ENCODE results near the gene LCN15.
"Not testable (repeated sequence)": the region's sequence is repeated elsewhere in the genome, so short reads cannot be mapped to it uniquely, and the experiment has no call there.

LCN15 gene

GRCh38 chr9:136794281-136794999, 30.1 kb upstream of the LCN15 start:
- no peak for DNase-seq (ENCODE audit: low read depth, low spot score)

GRCh38 chr9:136793086-136793946, 29.0 kb upstream of the LCN15 start:
- no peak for DNase-seq (ENCODE audit: low read depth, low spot score)

DNA sequence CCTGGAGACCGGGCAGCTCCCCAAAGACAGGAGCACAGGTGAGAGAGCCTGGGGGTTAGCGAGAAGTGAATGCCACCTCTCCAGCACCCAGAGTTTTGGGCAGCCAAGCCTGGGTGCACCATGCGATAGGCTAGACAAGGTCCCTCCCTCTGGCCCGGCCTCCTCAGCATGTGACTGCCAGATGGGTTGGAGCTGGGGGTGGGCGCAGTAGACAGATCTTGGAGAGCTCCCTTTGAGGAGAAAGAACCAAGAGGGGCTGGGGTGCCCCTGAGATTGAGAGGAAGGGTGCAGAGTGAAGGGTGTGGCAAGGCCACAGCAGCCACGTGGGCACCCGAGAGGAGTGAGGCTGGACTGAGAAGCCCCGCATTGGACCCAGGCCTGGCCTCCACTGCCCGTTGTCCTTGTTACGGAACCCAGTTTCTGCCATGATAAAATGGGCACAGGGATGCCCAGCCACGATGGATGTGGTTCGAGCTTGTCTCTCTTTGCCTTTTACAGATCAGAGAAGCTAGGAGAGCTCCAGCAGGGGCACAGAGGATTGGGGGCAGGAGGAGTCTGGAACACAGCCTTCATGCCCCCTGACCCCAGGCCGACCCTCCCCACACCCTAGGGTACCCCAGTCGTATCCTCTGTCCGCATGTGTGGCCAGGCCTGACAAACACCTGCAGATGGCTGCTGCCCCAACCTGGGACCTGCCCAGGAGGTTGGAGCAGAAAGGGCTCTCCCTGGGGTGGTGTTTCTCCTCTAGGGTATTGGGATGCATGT, 28.2 kb upstream of the LCN15 start:
- no peak for DNase-seq (ENCODE audit: low read depth, low spot score)

- DNase-seq (ENCODE audit: low read depth, low spot score) = peak; percentile 72
Measured at GRCh38 chr9:136791516-136792276, 27.4 kb upstream of the LCN15 start.

GRCh38 chr9:136790640-136791515, 26.6 kb upstream of the LCN15 start, which contains the start of gene TMEM141:
TSS of gene TMEM141 (plus strand) at chr9:136791344. CDS start at chr9:136791371, 27 bp downstream.
- peak; percentile 82 for DNase-seq (ENCODE audit: low read depth, low spot score)

DNA sequence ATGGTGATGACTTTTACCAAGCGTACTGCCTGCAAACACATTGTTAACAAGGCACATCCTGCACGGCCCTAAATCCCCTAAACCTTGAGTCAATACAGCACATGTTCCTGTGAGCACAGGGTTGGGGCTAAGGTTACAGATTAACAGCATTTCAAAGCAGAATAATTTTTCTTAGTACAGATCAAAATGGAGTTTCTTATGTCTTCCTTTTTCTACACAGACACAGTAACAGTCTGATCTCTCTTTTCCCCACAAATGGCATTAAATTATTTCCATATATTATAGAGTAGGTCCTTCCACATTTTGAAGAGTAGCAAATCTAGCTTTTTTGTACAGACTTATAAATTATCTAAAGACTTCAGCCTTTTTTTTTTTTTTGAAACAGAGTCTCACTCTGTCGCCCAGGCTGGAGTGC, 25.2 kb upstream of the LCN15 start:
- DNase-seq (ENCODE audit: low read depth, low spot score) = no peak

DNA sequence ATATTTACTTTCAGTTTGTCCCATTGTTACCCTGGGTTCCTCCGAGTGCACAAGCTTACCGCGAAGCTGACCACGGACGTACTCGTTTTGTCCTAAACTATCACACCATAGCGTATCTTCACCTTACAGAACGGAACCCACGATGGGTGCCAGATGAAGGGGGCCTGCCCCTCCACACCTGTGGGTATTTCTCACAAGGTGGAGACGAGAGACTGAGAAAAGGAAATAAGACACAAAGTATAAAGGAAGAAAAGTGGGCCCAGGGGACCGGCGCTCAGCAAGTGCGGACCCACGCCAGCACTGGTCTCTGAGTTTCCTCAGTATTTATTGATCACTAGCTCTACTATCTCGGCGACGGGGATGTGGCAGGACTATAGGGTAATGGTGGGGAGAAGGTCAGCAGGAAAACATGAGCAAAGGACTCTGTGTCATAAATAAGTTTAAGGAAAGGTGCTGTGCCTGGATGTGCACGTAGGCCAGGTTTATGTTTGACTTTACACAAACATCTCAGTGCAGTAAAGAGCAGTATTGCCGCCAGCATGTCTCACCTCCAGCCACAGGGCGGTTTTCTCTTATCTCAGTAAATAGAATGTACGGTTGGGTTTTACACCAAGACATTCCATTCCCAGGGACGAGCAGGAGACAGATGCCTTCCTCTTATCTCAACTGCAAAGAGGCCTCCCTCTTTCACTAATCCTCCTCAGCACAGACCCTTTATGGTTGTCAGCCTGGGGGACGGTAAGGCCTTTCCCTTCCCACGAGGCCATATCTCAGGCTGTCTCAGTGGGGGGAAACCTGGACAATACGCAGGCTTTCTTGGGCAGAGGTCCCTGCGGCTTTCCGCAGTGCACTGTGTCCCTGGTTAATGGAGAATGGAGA, 24.6 kb upstream of the LCN15 start:
- DNase-seq (ENCODE audit: low read depth, low spot score) = not testable (repeated sequence)

DNA sequence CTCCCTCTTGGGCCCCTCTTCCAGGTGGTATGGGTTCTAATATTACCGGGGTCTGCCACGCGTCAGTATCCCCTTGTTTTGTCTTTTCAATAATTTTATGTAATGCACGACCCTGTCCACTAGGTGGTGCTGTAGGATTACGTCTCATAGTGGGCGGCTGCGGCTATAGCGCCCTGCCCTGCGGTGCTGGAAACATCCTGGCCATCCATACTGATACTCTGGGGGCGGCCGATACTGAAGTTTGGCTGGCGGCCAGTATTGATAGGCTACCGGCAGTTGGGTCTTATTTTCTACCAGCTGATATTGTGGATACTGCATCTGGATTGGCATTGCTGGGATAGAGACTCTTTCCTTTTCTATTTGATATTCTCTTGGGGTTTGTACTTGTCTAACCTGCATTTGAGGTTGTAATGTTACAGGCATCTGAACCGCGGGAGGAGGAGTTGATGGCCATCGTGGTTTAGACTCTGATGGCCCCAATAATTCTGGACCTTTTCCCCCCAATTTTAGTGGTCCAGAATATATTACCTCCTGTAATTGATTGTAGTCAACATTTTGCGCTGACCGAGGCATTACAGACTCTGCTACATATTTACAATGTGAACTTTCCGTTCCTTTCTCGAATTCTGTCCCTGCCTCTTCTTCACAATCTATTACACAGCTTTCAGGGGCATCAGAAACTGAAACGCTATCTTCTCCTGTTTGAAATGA, 23.5 kb upstream of the LCN15 start:
- no peak for DNase-seq (ENCODE audit: low read depth, low spot score)

DNA sequence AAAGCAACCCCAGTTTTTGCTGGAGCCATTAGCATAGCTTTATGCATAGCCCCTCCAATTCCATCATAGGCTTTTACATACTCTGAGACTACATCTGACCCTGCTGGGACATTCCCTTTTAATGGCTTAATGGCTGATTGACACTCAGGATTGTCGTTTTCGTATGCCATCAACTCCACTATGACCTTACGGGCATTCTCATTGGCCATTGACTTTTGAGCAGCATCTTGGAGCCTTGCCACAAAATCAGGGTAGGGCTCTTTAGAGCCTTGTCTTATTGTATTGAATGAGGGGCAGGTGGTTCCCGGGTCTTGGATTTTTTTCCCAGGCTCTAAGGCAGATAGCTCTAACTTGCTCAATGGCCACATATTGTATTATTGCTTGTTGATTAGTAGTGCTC, 22.7 kb upstream of the LCN15 start:
- not testable (repeated sequence) for DNase-seq (ENCODE audit: low read depth, low spot score)

- no peak for DNase-seq (ENCODE audit: low read depth, low spot score)
Measured at GRCh38 chr9:136786451-136786850, 22.1 kb upstream of the LCN15 start.

- DNase-seq (ENCODE audit: low read depth, low spot score) = not testable (repeated sequence)
Measured at GRCh38 chr9:136785565-136786355, 21.4 kb upstream of the LCN15 start.

DNA sequence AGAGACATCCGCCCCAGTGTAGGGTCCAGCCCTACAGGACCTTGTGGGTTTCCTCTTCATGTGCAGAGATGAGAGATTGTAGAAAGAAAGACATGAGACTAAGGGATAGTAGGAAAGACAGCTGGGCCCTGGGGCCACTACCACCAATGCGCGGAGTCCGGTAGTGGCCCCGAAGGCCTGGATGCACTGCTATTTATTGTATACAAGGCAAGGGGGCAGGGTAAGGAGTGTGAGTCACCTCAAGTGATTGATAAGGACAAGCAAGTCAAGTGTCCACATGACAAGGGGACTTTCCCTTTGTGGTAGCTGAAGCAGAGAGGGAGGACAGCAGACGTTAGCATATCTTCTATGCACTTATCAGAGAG, 20.7 kb upstream of the LCN15 start:
- no peak for DNase-seq (ENCODE audit: low read depth, low spot score)

GRCh38 chr9:136784249-136784996, 20.1 kb upstream of the LCN15 start:
- DNase-seq (ENCODE audit: low read depth, low spot score) = no peak

- no peak for DNase-seq (ENCODE audit: low read depth, low spot score)
Measured at GRCh38 chr9:136782452-136782851, 18.1 kb upstream of the LCN15 start.

DNA sequence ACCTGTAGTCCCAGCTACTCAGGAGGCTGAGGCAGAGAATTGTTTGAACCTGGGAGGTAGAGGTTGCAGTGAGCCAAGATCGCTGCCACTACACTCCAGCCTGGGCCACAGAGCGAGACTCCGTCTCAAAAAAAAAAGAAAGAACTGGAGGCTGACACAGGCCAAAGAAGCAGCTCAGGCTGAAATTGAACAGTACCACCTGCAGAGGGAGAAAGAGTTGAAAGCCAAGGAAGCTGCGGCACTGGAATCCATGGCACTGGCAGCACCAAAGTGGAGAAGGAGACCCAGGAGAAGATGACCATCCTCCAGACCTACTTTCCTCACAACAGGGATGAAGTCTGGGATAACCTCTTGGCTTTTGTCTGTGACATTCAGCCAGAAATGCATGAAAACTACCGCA, 15.5 kb upstream of the LCN15 start:
- no peak for DNase-seq (ENCODE audit: low read depth, low spot score)

- no peak for DNase-seq (ENCODE audit: low read depth, low spot score)
Measured at GRCh38 chr9:136777359-136777758, 13.0 kb upstream of the LCN15 start.

GRCh38 chr9:136776947-136777346, 12.6 kb upstream of the LCN15 start:
- no peak for DNase-seq (ENCODE audit: low read depth, low spot score)
